ENCODE measurements around the gene SORL1-AS1.

Gene SORL1-AS1

DNA sequence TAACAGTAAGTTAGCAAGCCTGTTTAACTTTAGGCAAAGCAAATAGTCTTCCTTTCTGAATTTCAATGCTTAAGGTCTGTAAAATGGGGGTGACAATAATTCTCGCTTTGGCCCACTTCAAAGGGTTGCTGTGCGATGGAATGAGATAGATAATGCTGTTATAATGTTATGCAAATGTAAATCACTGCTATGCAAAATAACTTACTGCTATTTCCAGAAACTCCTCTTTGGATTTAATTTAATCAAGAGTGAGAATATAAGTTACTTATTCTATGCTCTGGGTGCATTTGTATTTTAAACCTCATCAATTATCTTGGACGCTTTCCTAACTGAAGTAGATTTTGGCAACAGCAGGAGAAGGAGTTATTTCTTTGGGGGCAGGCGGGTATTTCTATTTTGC, 4.8 kb downstream of the SORL1-AS1 start:
- no peak for DNase-seq (ENCODE audit: low read depth)
- no peak overlapping the region for H3K4me3 ChIP-seq (ENCODE audit: low read depth, low read length)
- TF ChIP-seq, protein P1, sequence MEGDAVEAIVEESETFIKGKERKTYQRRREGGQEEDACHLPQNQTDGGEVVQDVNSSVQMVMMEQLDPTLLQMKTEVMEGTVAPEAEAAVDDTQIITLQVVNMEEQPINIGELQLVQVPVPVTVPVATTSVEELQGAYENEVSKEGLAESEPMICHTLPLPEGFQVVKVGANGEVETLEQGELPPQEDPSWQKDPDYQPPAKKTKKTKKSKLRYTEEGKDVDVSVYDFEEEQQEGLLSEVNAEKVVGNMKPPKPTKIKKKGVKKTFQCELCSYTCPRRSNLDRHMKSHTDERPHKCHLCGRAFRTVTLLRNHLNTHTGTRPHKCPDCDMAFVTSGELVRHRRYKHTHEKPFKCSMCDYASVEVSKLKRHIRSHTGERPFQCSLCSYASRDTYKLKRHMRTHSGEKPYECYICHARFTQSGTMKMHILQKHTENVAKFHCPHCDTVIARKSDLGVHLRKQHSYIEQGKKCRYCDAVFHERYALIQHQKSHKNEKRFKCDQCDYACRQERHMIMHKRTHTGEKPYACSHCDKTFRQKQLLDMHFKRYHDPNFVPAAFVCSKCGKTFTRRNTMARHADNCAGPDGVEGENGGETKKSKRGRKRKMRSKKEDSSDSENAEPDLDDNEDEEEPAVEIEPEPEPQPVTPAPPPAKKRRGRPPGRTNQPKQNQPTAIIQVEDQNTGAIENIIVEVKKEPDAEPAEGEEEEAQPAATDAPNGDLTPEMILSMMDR (IDR thresholded peaks at IDR 0.05; ENCODE audit: control insufficient read depth, extremely low read depth, insufficient read depth), result no peak

DNA sequence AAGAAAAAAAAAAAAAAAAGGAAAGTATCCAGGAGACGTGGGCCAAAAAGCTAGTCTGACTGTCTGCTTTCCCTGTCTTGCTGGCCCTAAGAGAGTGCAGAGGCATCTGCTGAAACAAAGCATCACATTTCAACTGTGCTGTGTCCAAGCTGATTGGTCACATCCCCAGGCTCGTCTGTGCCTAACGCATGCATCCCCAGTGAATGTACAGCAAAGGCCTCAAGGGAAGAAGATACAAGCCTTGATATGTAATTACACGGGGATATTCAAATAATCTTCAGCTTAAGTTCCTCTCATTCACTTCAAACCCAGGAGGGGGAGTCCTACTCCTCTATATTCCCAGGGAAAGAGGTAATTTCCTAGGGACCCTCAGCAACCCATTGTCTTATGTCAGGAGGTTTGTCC, 6.0 kb downstream of the SORL1-AS1 start:
- TF ChIP-seq, protein P1 (IDR thresholded peaks at IDR 0.05; ENCODE audit: control insufficient read depth, extremely low read depth, insufficient read depth), result no peak
- DNase-seq (ENCODE audit: low read depth), result no peak
- H3K4me3 ChIP-seq (ENCODE audit: low read depth, low read length), result no peak overlapping the region

DNA sequence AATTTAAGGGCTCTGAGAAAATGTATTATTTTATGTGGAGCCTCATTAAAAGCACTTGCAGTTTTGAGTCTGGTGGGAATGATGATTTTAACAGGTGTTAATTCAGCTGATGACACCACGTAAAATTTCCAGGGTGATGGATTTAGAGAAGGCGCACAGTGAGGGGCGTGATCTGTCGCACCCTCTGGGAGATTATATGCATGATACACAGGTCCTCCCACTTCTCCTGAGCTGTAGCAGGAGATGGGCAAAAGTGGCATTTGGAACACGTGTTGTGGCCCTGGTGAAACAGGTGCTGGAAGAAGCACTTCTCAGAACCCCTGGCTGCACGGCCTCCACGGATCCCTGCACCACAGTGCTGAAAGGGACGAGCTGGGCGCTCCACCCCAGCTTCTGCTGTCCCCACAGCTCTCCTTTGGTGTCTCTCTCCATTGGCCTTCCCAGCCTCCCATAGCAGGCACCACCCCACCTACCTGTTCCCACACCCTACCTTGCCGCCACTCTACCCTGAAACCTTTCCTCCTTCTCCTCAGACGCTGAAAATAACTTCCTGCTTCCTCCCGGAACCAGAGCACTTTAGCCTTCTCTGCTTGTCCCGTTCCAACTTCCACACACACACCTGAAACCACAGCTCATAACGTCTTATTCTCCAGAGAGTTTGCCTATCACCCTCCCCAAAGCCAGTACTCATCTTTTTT, 7.5 kb downstream of the SORL1-AS1 start:
- H3K4me3 ChIP-seq (ENCODE audit: low read depth, low read length), result no peak overlapping the region
- TF ChIP-seq, protein P1 (IDR thresholded peaks at IDR 0.05; ENCODE audit: control insufficient read depth, extremely low read depth, insufficient read depth), result no peak
- DNase-seq (ENCODE audit: low read depth), result no peak

DNA sequence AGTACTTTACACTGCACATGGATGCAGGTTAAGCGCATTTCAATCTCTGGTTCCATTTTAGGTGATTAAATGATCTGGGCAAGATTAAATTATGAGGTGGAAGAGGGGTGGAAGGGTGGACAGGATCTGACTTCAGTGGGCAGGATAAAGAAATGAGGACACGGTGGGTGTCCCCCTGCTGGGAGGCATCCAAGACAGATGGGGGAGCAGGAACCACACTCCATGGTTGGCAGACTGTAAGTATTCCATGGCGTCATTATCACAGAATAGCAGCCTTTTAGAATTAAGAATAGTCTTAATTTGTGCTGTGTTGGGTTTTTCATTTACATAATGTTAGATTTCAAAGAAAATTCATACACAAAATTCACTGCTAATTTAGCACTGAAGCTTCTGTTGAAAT, 8.2 kb downstream of the SORL1-AS1 start:
- DNase-seq (ENCODE audit: low read depth), result no peak
- no peak overlapping the region for H3K4me3 ChIP-seq (ENCODE audit: low read depth, low read length)
- TF ChIP-seq, protein P1 (IDR thresholded peaks at IDR 0.05; ENCODE audit: control insufficient read depth, extremely low read depth, insufficient read depth), result no peak

DNA sequence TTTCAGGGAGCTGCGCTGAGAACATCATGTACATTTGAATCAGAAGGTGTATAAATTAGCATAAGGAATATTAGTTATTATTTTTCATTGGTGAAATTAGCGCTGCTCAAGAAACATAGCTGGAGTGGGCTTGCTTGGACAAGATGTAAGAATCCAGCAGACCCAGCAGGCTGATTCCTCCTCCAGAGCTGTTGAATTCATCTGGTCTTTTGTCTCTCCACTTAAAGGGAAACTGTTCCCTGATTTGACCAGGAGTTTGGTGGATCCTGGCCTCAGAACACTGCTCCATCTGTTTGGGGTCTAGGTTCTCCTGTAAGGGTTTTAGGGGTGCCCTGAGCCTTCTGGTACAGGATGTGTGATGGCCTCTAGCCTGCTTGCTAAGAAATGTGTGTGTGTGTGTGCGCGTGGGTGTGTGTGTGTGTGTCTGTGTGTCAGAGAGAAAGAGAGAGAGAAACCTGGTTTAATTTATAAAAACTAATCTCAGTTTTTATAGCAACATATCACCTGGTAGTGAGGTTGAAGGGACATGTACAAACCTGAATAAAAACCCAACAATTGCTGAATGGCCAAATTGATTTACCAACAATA, 9.0 kb downstream of the SORL1-AS1 start:
- TF ChIP-seq, protein P1 (IDR thresholded peaks at IDR 0.05; ENCODE audit: control insufficient read depth, extremely low read depth, insufficient read depth), result no peak
- H3K4me3 ChIP-seq (ENCODE audit: low read depth, low read length), result no peak overlapping the region
- DNase-seq (ENCODE audit: low read depth), result no peak

DNA sequence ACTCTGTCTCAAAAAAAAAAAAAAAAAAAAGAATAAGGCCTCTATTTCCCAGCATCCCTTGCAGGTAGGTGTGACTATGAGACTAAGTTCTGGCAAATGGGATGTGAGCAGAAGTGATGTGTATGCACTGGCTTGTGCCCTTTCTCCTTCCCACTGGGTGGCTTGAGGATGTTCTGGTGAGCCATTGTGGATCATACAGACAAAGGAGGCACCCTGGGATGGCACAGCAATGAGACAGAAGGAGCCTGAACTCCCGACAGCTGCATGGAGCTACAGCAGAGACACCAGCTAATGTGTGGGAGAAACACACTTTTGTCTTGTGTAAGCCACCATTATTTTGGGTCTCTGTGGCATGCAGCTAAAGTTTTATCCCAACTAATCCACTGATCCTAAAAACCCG, 11.2 kb downstream of the SORL1-AS1 start:
- no peak overlapping the region for H3K4me3 ChIP-seq (ENCODE audit: low read depth, low read length)
- no peak for DNase-seq (ENCODE audit: low read depth)
- TF ChIP-seq, protein P1 (IDR thresholded peaks at IDR 0.05; ENCODE audit: control insufficient read depth, extremely low read depth, insufficient read depth), result no peak

DNA sequence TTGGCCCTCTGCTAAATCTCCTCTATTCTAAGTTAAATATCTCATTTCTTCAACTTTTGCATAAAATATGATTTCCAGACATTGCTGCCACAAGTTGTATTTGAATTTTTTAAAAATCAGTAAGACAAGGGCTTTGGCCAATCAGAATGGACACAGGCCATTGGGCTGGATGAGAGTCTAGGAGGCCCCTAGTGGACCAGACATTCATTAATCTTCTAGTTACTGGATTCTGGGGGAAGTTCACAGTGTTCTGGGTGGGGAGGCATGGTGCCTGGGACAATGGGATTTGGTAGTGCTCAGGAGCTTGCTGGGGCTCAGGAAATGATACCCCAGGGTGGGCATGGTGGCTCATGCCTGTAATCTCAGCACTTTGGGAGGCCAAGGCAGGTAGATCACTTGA, 13.0 kb downstream of the SORL1-AS1 start:
- no peak overlapping the region for H3K4me3 ChIP-seq (ENCODE audit: low read depth, low read length)
- DNase-seq (ENCODE audit: low read depth), result no peak
- TF ChIP-seq, protein P1 (IDR thresholded peaks at IDR 0.05; ENCODE audit: control insufficient read depth, extremely low read depth, insufficient read depth), result no peak
